ENCODE measurements around the gene FAM185A. TPM values are rescaled to one million over a fixed set of nuclear protein-coding genes. Genes with fewer than 3 reads are reported as not detected.
"Not testable (repeated sequence)": the region's sequence is repeated elsewhere in the genome, so short reads cannot be mapped to it uniquely, and the experiment has no call there.

FAM185A gene
- total and polyA plus RNA-seq, 2 of the 8 experiments (the other 6 are each of a cell fraction or from before 2014, with no cell fraction given), result 5.2 to 6.6 TPM

- H3K27me3 ChIP-seq (replicated peaks in 1 of 4; ENCODE audit: control insufficient read depth in 3 of 4, extremely low read depth in 1 of 4, insufficient read depth in 3 of 4, low read length in 3 of 4); FAIRE-seq; H3K4me2 ChIP-seq (ENCODE audit: insufficient read depth in 1 of 2, low read depth in 2 of 2, low read length in 2 of 2); H2BK5ac ChIP-seq (ENCODE audit: low read depth, low read length); H3K4me1 ChIP-seq (replicated peaks in 1 of 4; ENCODE audit: control insufficient read depth in 3 of 4, insufficient read depth in 4 of 4, low read length in 3 of 4); H4K8ac ChIP-seq (ENCODE audit: extremely low read depth, insufficient read depth, low read length); DNase-seq (ENCODE audit: low read depth in 1 of 2, low spot score in 2 of 2); H2AK5ac ChIP-seq (ENCODE audit: low read depth, low read length); H3K56ac ChIP-seq (replicated peaks; ENCODE audit: insufficient read length, low read depth, low read length); H3K14ac ChIP-seq (ENCODE audit: insufficient read length); CTCF ChIA-PET (ENCODE audit: partially characterized antibody); H4K91ac ChIP-seq (replicated peaks; ENCODE audit: insufficient read length, low read length); H3K79me2 ChIP-seq (ENCODE audit: control insufficient read depth in 1 of 2, insufficient read depth in 2 of 2, low read length in 2 of 2); H3K79me1 ChIP-seq (ENCODE audit: low read depth, low read length); POLR2A ChIA-PET (ENCODE audit: partially characterized antibody); H2BK120ac ChIP-seq (replicated peaks; ENCODE audit: low read depth, low read length); H2BK15ac ChIP-seq (ENCODE audit: low read length); H4K20me1 ChIP-seq (replicated peaks in 1 of 2; ENCODE audit: control insufficient read depth in 1 of 2, insufficient read depth in 2 of 2, low read length in 2 of 2); H3K9ac ChIP-seq (replicated peaks in 1 of 4; ENCODE audit: extremely low read depth in 1 of 4, low read depth in 3 of 4, low read length in 3 of 4); H3K27ac ChIP-seq (ENCODE audit: low read depth, low read length); H3K18ac ChIP-seq (ENCODE audit: extremely low read depth, low read length); H2AFZ ChIP-seq (ENCODE audit: low read length); H3K4me3 ChIP-seq (ENCODE audit: extremely low read depth in 1 of 4, insufficient read depth in 2 of 4, low read depth in 3 of 4, low read length in 4 of 4); H3K23ac ChIP-seq (ENCODE audit: insufficient read length); H3K36me3 ChIP-seq (ENCODE audit: control insufficient read depth in 2 of 4, insufficient read depth in 4 of 4, low read length in 3 of 4); H4K5ac ChIP-seq (ENCODE audit: insufficient read length, low read depth, low read length); H2BK12ac ChIP-seq (ENCODE audit: low read depth, low read length); H3K9me3 ChIP-seq (ENCODE audit: insufficient read depth in 2 of 2, low read depth in 1 of 2, low read length in 1 of 2); H2BK20ac ChIP-seq (ENCODE audit: low read length); H3K4ac ChIP-seq (replicated peaks; ENCODE audit: insufficient read length, low read depth, low read length); H3K23me2 ChIP-seq (ENCODE audit: low read depth, low read length): not testable (repeated sequence)
- WGBS, 2 experiments (ENCODE audit: extremely low coverage in 1 of 2, insufficient coverage in 1 of 2, insufficient read length in 1 of 2, insufficient replicate concordance in 2 of 2, low coverage in 1 of 2, low lambda C conversion rate in 2 of 2, missing lambda C conversion rate in 1 of 2), result 95% methylated on average over 8 of the region's 9 CpGs; no CpG with 5 or more reads in 1 of the 2 experiments
Measured at GRCh38 chr7:102743861-102744260, 4.9 kb upstream of the FAM185A start.

- H2BK20ac ChIP-seq (ENCODE audit: low read length); H4K5ac ChIP-seq (ENCODE audit: insufficient read length, low read depth, low read length); H2BK5ac ChIP-seq (ENCODE audit: low read depth, low read length); H2AFZ ChIP-seq (ENCODE audit: low read length); H2AK5ac ChIP-seq (ENCODE audit: low read depth, low read length); H3K18ac ChIP-seq (ENCODE audit: extremely low read depth, low read length); H3K36me3 ChIP-seq (ENCODE audit: control insufficient read depth in 2 of 4, insufficient read depth in 4 of 4, low read length in 3 of 4); H4K8ac ChIP-seq (ENCODE audit: extremely low read depth, insufficient read depth, low read length); H3K56ac ChIP-seq (replicated peaks; ENCODE audit: insufficient read length, low read depth, low read length); H2BK120ac ChIP-seq (replicated peaks; ENCODE audit: low read depth, low read length); H3K9me3 ChIP-seq (ENCODE audit: insufficient read depth in 2 of 2, low read depth in 1 of 2, low read length in 1 of 2); H3K14ac ChIP-seq (ENCODE audit: insufficient read length); H2BK15ac ChIP-seq (ENCODE audit: low read length); CTCF ChIA-PET (ENCODE audit: partially characterized antibody); H3K4me2 ChIP-seq (ENCODE audit: insufficient read depth in 1 of 2, low read depth in 2 of 2, low read length in 2 of 2); FAIRE-seq; H3K9ac ChIP-seq (replicated peaks in 1 of 4; ENCODE audit: extremely low read depth in 1 of 4, low read depth in 3 of 4, low read length in 3 of 4); H3K4me1 ChIP-seq (replicated peaks in 1 of 4; ENCODE audit: control insufficient read depth in 3 of 4, insufficient read depth in 4 of 4, low read length in 3 of 4); H3K27ac ChIP-seq (ENCODE audit: low read depth, low read length); H3K27me3 ChIP-seq (replicated peaks in 1 of 4; ENCODE audit: control insufficient read depth in 3 of 4, extremely low read depth in 1 of 4, insufficient read depth in 3 of 4, low read length in 3 of 4); H3K4me3 ChIP-seq (ENCODE audit: extremely low read depth in 1 of 4, insufficient read depth in 2 of 4, low read depth in 3 of 4, low read length in 4 of 4); H3K79me2 ChIP-seq (ENCODE audit: control insufficient read depth in 1 of 2, insufficient read depth in 2 of 2, low read length in 2 of 2); H4K91ac ChIP-seq (replicated peaks; ENCODE audit: insufficient read length, low read length); H3K23me2 ChIP-seq (ENCODE audit: low read depth, low read length); H2BK12ac ChIP-seq (ENCODE audit: low read depth, low read length); H3K23ac ChIP-seq (ENCODE audit: insufficient read length); POLR2A ChIA-PET (ENCODE audit: partially characterized antibody); H3K79me1 ChIP-seq (ENCODE audit: low read depth, low read length); H3K4ac ChIP-seq (replicated peaks; ENCODE audit: insufficient read length, low read depth, low read length); DNase-seq (ENCODE audit: low read depth in 1 of 2, low spot score in 2 of 2); H4K20me1 ChIP-seq (replicated peaks in 1 of 2; ENCODE audit: control insufficient read depth in 1 of 2, insufficient read depth in 2 of 2, low read length in 2 of 2): not testable (repeated sequence)
- WGBS, 2 experiments (ENCODE audit: extremely low coverage in 1 of 2, insufficient coverage in 1 of 2, insufficient read length in 1 of 2, insufficient replicate concordance in 2 of 2, low coverage in 1 of 2, low lambda C conversion rate in 2 of 2, missing lambda C conversion rate in 1 of 2), result 81% methylated on average over 4 of the region's 4 CpGs; no CpG with 5 or more reads in 1 of the 2 experiments
Measured at GRCh38 chr7:102745494-102746288, 3.1 kb upstream of the FAM185A start.

Data from H1 (cell line).